Mucosa of gallbladder (tissue), 1 donor: Measurements from ENCODE around the gene GSAP. TPM values are rescaled to one million over a fixed set of nuclear protein-coding genes. Genes with fewer than 3 reads are reported as not detected.

ENCODE experiments used
- DNase-seq: peaks from one replicate; pipeline ENCODE4 v3.0.0-alpha.2; 2020; ENCODE audit warnings: low spot score
- total RNA-seq: library from RNA; stranded (reverse); gene quantifications from one replicate; pipeline ENCODE4 v1.2.1, GENCODE V29; 2021
- donor health status: DM: no; HTN: no; CAD: no.

Gene GSAP
- total RNA-seq, 1 donor from 2014 or later = 23.9 TPM

DNA sequence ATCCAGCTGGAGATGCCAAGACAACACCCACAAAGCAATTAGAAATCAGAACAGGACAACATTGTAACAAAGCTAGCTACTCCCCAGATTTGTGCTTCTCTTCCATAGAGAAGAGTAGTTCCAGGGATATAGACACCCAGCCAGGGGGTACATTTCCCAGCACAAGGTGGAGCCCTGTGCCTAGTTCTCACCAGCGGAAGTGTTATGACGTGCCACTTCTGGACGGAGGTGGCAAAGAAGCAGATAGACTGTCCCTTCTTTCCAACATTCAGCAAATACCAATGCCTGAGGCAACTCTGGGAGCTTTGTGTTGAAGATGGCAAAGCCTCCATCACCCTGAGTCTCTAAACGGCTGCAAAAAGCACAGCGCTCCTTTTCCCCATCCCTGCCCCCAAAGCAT, 23.4 kb upstream of the GSAP start:
- DNase-seq = peak; percentile 58

DNA sequence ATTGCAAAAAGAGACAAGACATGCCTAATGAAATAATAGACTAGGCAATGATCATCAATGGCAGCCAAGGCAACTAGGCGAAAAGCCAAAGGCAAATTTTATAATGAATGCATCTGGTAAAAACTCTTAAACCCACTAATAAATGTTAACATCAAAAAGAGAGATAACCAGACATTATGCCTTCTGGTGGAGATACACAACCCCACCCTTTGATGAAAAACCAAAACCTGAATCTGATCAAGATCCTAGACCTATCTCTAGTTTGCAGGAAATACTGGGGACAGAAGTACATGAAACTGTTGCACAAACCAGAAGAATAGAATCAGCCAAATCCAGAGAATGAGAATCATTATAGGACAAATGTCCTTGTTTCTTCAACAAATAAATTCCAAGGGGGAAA, 22.0 kb upstream of the GSAP start:
- no peak for DNase-seq

DNA sequence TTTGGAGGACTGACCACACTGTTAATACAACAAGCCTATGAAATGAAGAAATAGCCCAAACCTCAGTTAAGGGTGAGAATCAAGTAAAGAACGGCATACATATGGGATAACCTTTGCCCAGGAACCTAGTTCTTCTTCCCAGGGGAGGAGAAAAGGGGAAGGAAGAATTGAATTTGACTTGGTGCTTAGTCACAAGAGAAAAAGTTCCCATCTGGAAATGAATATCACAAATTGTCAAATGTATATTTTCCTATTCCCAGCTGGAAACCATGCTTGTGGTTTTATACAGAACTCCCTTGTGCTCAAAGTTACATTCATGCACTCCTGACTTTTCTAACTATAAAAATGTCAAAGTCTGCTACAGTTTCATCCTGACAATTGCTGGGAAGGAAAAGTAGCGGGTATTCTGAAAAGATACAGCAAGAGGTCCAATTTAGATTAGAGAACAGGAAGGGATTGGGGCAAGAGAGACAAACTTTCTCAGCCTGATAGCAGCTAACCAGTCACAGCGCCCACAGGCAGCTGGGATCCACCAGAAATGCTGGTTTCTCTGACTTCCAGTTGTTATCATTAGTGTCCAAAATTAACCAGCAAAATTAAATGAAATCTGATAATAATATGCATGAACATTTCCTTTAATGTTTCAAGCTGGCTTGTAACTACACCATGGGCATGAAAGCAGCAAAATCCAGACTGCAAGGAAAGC, 18.6 kb upstream of the GSAP start:
- no peak for DNase-seq

DNA sequence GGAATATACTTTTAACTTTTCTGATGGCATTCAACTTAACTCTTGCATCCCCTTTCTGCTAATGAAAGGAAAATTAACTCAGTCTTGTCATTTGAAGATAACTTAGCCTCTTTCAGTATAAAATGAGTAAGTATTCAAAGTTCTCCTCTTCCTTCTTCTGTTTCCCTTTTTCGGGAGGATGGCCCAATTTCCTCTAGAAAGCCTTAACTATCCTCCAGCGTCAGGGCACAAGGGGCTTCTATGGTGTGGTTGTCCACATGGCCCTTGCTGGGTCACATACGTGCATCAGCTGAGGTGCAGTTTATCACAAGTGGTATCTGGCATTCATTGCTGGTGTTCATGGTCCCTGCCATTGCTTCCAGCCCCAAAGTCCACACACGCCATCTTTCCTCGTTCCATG, 17.8 kb upstream of the GSAP start:
- no peak for DNase-seq

DNA sequence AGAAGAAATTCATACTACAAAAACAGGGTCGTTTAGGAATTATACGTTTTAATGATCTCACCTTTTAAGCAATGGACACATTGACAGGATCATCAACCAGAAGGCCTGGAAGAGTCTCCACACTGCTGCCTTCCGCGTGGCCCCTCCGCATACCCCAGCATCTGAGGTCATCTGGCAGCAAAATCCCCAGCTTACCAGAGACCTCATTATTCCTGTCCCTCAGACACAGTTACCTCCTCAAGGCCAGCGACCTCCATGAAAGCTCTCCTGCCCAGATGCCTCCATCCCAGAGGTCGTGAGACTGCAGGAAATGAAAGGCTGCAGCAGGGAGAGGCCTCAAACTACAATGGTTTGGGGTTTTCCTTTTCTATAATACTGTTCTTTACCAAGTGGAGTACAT, 14.8 kb upstream of the GSAP start:
- DNase-seq = no peak

DNA sequence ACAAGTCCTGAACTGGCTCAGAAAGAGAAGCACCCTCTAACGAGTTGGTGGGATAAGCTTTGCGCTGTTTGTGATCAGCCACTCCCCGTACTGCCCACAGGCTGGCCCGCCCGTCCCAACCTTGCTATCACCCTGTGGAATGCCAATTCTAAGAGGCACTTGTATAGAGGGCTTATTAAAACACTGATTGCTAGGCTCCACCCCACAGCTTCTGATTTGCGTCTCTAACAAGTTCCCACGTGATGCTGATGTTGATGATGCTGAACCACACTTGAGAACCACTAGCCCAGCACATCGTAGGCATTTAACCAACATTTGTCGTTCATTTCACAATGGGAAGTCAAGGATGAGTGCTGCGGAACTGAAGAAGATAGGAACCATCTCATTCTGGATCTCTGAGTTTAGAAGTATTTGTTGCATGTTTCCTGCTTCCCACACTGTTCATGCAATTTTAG, 12.7 kb upstream of the GSAP start:
- DNase-seq = no peak

DNA sequence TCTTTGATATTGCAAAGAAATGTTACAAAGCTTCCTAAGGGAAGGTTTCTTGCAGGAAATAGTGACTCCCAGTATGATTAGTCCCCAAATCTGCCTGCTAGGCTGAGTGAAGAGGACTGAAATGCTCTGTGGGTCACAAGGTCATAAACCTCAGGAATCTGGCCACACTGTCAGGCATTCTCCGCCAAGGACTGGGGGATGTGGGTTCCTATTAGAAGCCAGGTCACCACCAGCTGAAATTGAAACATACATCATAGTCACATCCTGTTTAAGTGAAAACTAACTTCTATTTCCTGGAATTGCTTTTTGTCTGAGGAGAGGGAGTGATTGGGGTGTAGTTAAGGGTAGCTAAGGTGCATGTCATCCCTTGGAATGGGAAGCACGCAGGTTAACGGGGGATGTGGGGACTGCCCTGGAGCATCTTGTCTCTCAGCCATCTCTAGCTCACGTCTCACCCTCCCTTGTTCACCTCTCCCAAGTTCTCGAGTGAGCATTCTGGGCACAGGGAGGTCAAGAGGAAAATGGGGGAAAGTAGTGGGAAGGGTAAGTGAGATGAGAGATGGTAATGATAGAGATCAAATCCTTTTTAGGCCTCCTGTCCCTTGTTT, 12.0 kb upstream of the GSAP start:
- no peak for DNase-seq

DNA sequence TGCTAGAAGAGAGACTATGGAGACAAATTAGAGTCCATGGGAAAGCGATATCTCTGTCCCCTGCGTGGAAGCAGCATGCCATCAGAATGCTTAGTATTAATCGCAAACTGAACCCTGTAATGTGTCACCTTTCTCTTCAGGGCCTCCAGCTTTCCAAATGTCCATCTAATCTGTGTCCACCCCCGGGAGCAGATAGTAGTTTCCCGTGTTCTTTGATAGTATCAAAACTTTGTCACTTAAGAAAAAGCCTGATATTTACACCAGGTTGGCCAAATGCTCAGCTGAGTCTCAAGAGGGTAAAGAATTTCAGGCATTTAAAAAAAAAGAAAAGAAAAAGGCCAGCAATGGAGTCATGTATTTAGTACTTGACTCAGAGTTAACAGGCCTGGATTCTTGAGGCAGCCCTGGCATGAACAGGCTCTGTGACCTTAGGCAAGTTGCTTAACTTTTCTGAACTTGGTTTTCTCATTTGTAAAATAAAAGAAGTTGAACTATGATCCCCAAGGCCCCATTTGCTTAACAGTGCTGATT, 10.4 kb upstream of the GSAP start:
- no peak for DNase-seq

DNA sequence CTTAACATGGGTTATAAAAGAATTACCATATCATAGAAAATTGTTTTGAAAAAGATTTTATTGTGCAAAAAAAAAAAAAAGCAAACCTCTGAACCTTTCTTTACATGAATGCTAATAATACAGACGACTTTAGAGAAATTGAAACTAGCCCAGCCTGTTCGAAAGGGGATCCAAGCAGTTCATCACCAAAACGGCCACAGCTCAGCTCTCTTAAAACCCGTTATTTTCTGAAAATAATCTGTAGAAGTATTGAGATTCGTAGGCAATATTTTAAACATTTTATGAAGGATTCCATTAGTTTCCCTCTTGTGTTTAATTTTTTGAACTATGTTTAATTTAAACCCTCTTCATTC, 9.9 kb upstream of the GSAP start:
- DNase-seq = no peak

DNA sequence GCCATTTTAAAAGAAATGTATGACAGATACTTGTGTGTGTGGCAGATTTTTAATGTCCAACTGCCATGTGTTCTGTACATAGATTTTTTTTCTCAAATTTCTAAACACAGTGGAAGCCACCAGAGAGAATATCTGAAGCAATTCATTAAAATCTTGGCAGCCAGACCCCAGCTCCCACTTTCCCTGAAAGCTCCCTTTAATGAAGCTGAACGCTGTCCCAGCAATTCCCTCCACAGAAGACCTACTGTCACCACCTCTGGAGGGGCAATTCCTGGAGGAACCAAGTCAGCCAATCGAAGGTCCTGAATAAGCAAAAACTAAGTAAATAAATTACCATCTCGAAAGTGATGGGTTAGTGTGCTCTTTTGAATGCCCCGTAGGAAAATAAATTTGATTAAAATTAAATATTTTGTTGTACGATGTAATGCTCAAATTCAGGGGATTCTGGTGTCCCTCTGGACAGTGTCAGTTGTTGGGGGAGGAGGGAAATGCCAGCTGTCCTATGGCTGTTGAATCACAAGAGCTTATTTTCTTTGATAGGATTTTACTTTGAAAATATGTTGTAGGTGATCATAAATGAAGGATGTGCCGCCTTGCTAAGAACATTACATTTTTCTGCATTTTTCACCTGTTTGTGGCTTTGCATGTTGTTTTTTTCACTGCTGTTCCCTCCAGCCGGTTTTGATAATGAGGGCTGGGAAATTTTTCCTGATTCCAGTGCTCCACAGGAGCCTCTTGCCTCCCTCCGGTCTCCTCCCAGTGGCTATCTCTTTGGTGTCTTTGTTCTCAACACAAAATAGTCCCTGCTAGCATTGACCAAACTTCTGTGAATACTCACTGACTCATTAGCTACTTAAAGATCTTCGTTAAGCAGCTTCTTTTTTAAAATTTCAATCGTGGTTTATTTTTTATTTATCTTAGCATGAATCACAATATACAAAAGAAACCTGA, 9.2 kb upstream of the GSAP start:
- DNase-seq = no peak

DNA sequence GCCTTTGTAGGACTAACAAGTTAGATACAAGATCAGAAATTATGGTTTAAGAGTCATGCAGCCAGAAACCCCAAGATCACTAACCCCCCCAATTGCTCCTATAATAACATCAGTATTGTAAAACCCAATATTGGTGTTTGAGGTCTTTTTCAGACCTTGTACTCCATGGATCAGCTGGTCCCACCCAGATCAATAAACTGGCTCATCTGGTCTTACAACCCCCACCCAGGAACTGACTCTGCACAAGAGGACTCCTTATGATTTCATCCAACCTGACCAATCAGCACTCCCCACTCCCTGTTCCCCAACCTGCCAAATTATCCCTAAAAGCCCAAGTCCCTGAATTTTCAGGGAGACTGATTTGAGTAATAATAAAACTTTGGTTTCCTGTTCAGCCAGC, 6.4 kb upstream of the GSAP start:
- peak; percentile 74 for DNase-seq

DNA sequence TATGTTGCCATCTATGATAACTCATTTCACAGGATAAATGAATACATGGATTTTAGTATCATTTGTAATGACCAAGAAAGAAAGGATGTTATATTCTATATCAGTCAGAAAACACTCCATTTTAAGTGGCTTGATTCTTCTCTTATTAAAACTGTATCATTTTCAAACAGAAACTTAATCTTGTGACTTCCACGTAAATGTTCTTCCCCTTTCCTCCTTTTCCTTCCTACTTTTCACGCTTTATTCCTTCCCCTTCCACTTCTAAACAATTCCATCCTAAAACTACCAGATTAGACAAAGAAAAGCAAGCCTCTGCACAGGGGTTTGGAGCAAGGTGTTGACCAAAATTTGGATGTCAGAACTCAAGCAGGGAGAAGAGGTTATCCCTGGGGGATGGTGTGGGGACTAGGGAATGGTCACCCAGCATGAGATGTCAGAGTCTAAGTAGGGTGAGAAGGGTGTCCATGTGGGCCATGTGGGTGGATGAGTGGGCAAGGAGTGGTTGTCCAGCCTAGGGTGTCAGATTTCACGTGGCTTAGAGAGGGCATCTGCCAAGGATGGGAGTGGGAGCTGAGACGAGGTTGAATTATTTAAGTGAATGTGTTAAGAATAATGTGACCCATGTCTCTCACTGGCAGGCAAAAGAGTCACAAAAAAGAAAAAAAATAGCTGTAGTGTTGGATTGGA, 5.0 kb upstream of the GSAP start:
- no peak for DNase-seq

DNA sequence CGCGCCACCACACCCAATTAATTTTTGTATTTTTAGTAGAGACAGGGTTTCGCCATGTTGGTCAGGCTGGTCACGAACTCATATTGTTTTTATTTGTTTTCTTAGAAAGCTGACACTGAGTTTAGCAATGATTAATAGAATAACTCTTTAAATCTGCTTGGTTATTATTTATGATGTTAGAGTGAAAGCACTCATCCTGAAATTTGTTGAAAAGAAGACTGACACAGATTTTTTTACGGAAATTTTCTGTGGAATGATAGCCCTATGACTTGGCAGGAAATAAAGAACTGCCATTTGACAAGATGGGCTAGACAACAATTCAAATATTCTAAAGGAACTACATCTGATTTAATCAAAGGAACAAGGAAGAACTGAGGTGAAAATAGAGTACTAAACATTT, 4.3 kb upstream of the GSAP start:
- DNase-seq = no peak

DNA sequence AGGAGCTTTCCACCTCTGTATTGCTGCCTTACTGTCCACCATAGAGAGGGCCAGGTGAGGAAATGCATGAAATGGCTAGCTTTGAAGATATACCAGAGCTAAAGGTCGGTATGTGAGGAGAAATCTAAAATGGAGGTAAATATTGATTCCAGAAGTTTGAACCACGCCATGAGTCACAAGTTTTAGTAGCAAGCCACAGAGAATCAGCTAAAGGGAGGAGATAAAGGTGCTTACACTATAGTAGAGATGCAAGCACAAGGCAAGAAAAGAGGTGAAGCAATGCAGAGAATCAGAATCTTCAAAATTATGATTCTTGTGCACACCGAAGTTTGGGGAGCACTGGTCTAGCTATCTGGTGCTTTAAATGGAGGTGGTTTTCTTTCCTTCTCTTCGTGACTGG, 3.0 kb upstream of the GSAP start:
- no peak for DNase-seq

DNA sequence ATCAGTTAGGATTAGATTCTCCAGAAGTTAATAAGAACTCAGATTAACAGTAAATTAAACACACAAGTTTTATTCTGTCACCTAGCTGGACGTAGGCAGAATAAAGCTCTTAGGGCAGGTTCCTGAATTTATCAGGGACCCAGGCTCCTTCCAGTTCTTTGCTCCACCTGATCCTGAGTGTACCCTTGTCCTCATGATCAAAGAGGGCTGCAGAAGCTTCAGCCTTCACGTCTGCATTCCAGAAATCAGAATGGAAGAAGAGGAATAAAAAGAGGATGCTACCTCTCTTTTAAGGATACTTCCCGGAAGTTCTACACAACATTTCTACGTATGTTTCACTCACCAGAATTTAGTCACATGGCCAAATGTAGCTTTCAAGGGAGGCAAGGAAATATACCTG, 1.7 kb upstream of the GSAP start:
- no peak for DNase-seq

DNA sequence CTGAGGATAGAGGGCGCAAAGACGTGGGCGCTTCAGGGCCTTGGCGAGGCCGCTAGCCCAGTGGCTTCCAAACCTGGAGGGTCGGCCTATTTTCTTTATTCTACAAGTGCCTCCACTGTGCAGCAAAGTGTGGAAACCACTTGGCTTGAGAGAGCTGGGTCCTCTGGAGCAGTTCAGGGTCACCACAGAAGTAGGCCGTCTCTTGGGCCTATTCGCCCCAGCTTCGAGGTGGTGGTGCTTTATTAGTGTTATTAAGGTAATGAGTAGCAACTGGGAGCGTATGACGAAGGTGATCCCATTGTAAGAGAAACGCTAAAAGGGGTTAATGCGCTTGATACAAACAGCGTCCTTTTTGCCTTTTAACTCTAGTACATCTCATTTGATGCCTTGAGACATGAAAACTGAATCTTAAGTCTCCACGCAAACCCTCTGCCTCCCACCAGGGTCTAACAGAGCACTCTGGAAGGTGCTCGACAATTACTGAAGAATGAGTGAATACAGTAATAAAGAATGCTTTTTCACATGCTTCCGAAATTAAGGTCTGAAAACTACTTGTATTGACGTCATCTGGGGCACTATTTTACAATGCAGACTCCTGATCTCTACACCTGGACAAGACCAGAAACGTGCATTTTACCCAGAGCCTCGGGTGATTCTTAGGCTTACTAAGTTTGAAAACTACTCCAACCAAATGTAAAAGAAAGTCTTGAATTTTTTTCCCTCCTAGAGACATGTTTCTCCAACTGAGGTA, 647 bp upstream of the GSAP start:
- DNase-seq = no peak

DNA sequence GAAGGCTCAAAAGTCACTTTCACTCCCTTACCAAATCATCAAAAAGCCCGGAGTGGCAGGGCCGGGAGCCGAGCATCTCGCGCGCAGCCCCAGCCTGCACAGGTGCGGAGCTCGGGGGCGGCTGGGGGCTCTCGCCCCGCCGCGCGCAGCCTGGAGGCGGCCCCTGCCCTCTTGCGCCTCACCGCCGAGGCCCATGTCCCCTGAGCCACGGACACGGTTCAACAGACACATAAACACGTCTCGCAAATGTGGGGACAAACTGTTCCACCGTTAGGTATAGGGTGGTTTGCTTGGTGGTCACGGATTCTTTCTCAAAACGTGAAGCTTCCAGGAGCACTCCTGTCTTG, 700 bp downstream of the GSAP start:
- no peak for DNase-seq

DNA sequence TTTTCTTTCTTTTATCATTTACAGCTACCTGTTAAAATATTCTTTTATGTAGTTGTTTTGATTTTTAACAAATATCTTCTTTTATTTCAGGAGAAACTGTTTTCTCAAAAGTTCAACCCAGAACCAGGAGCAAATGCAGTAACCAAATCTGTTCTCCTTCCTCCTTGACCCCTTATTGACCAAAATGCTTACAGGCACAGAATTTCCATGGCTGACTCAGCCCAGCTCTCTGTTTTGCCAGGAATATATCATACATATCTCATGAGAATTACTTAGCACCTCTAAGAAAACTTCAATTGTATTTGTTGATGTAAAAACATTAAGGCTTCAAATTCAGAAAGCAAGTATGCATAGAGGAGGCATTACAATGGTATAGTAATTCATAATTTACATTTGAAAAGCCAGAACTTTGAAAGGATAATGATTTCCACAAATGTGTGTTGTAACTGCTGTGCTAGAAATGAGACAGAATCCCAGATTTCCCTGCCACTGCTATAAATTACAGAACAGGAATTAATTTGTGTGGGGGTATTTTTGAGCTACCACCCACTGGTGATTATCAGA, 2.2 kb downstream of the GSAP start:
- DNase-seq = no peak

DNA sequence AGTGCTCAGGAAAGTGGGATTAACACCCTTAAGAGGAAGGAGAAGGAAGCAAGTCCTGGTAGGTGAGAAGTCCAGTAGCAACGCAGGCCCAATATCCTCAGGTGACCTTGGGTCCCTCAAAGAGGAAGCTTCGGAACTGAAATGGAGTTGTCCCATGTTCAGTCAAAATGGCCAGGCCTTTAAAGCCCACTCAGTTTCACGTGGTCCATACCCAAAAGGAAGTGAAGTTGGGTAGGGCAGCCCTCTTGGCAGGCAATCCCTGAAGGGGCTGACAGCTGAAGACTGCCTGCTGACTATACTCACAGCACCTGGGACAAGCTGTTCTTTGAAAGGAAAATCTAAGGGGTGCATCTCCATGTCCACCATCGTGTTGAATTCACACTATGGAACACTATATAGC, 3.0 kb downstream of the GSAP start:
- DNase-seq = no peak

DNA sequence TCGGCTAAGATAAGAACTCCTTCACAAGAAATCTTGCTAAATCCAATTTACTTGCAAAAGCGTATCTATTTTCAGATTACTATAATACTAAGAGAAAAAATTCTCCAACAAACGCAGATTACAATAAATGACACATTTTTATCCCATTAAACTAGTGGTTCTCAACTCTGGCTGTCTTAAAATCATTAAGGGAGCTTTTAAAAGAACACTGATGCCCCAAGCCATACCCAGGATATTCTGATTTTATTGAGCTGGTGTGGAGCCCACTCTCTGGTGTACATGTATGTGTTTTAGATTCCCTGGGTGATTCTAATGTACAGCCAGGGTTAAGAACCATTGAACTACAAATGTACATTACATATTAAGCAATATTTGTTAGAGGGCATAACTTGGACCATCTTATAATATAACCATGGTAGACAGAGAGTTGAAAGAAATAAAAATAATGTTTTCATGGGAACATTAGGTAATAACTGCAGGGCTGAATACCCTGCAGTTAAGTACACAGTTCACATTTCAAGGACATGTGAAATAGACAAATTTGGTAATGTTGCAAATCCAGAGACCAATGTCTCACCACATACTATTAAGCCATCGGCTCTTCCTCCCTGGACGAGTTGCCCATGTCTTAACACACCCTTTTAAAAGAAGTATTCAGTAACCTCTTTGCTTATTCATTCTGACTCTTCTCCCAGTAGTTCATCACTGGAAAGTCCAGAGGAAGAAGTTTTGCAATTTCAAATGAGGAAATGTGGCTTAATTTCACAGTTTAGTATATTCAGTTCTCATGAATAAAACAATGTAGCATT, 6.2 kb downstream of the GSAP start:
- no peak for DNase-seq
